BJ (cell line): Measurements from ENCODE around the gene RNPEPL1. TPM values are rescaled to one million over a fixed set of nuclear protein-coding genes. Genes with fewer than 3 reads are reported as not detected.

Source experiments
- CTCF ChIA-PET: fragments of 350-600 bp; formaldehyde crosslinking; extraction: SDS; loops from one replicate; lab custom pipeline; 2021; ENCODE audit warnings: antibody characterized with exemption, inconsistent platforms; lab: Yijun Ruan, JAX
- POLR2A ChIA-PET: fragments of 300-600 bp; sonication (Branson Sonifier 250); formaldehyde crosslinking; extraction: SDS; loops from one replicate; lab custom pipeline; 2021; ENCODE audit warnings: antibody characterized with exemption; lab: Charles Lee
- DNase-seq: peaks from one replicate; pipeline ENCODE4 v3.0.0-alpha.2; 2011; ENCODE audit warnings: low read depth
- H3K27me3 ChIP-seq: 2 replicates; pipeline ENCODE4 v1.6.0; 2011; ENCODE audit warnings: low read length; ENCODE audit not compliant: control insufficient read depth, insufficient read depth
- H3K36me3 ChIP-seq: 2 replicates; pipeline ENCODE4 v1.5.1; 2011; ENCODE audit warnings: low read length; ENCODE audit not compliant: control insufficient read depth, insufficient read depth
- H3K4me3 ChIP-seq: 2 replicates; pipeline ENCODE4 v1.5.1; 2011; ENCODE audit warnings: low read depth, mild to moderate bottlenecking, control low read depth, low read length
- CTCF ChIP-seq: IDR thresholded peaks from 2 replicates; pipeline ENCODE4 v1.5.1; 2011; ENCODE audit warnings: low read depth, mild to moderate bottlenecking, control low read depth, inconsistent platforms, low read length, moderate library complexity; ENCODE audit not compliant: insufficient read depth
- polyA plus RNA-seq: library from polyadenylated mRNA; depleted of rRNA; stranded (reverse); fragments of >200 nt; gene quantifications from 2 replicates; pipeline ENCODE4 v1.2.3, GENCODE V29; 2011

The RNPEPL1 gene
- polyA plus RNA-seq, 1 experiment: 12.7 TPM

GRCh38 chr2:240573516-240574385 lies 5.5 kb downstream of the RNPEPL1 start:
- Histone ChIP-seq H3K36me3 (peaks cover 30% of the 10 kb centered on the region), H3K27me3 (no peaks in the 10 kb centered on the region), H3K4me3 (no peak overlapping the region)
- ChIA-PET CTCF (interaction anchor here (0.7 to 1.1 kb wide), 2 partner anchors 10 to 56 kb away, joined by 3 read pairs; no protein-coding TSS in a partner anchor), POLR2A (no interaction called here)
- no peak for TF ChIP-seq CTCF
- DNase-seq: no peak

- CTCF ChIA-PET: interaction anchor here (1.1 kb wide), 1 partner anchor 11 kb away, joined by 3 read pairs; no protein-coding TSS in a partner anchor
Measured at GRCh38 chr2:240574386-240575100, 6.3 kb downstream of the RNPEPL1 start.

GRCh38 chr2:240575101-240575965 lies 7.0 kb downstream of the RNPEPL1 start:
- no peak for DNase-seq
- CTCF ChIA-PET: no interaction called here
- H3K27me3 ChIP-seq: no peaks in the 10 kb centered on the region
- POLR2A ChIA-PET: no interaction called here
- no peak overlapping the region for H3K4me3 ChIP-seq
- no peak for TF ChIP-seq CTCF
- peaks cover 30% of the 10 kb centered on the region for H3K36me3 ChIP-seq

More at GRCh38 chr2:240574386-240575100, 6.3 kb downstream of the RNPEPL1 start:
- no peaks in the 10 kb centered on the region for H3K27me3 ChIP-seq
- peaks cover 30% of the 10 kb centered on the region for H3K36me3 ChIP-seq
- H3K4me3 ChIP-seq: no peak overlapping the region
- no peak for DNase-seq
- POLR2A ChIA-PET: no interaction called here
- TF ChIP-seq CTCF: no peak

GRCh38 chr2:240576036-240576435 lies 7.8 kb downstream of the RNPEPL1 start:
- DNase-seq: no peak
- CTCF ChIA-PET: no interaction called here
- H3K36me3 ChIP-seq: peaks cover 30% of the 10 kb centered on the region
- TF ChIP-seq CTCF: no peak
- no peak overlapping the region for H3K4me3 ChIP-seq
- no peaks in the 10 kb centered on the region for H3K27me3 ChIP-seq
- POLR2A ChIA-PET: no interaction called here
